Endothelial cell of umbilical vein (primary cell): ENCODE data around the gene KLF15. TPM values are rescaled to one million over a fixed set of nuclear protein-coding genes. Genes with fewer than 3 reads are reported as not detected.

Experiments used
- BruUV-seq: library from RNA; stranded (reverse); fragments of 400-500 nt; replicated peaks from 2 replicates; lab custom pipeline; 2021; lab: Mats Ljungman, UMichigan
- CTCF ChIA-PET: fragments of 300-600, 350-600 bp; sonication (Branson Sonifier 250); formaldehyde crosslinking; loops from one replicate; lab custom pipeline; 2021; ENCODE audit warnings: antibody characterized with exemption, inconsistent platforms; lab: Charles Lee
- POLR2A ChIA-PET: fragments of 300-600, 350-600 bp; sonication (Branson Sonifier 250); formaldehyde crosslinking; loops from one replicate; lab custom pipeline; 2021; ENCODE audit warnings: antibody characterized with exemption, inconsistent platforms; lab: Charles Lee
- DNase-seq: peaks from one replicate; pipeline ENCODE4 v3.0.0-alpha.2; 2011; ENCODE audit warnings: low read depth, low spot score
- FAIRE-seq: peaks from 2 replicates; lab custom pipeline; 2011; peaks lifted over from hg19 to GRCh38; lab: Jason Lieb, UNC
- H2AFZ ChIP-seq: 2 replicates; pipeline ENCODE4 v1.6.0; 2012; ENCODE audit warnings: low read depth, low read length, control low read depth, inconsistent platforms
- H3K27ac ChIP-seq: 2 replicates; pipeline ENCODE4 v1.5.1; 2011; ENCODE audit warnings: low read depth, mild to moderate bottlenecking, control low read depth, low read length, moderate library complexity; ENCODE audit not compliant: insufficient read depth
- H3K27me3 ChIP-seq, 2 experiments: 2 replicates each; pipeline versions ENCODE4 v1.6.0 to v1.6.1; 2011; ENCODE audit warnings: low read length in 2 of 2, mixed read lengths in 1 of 2; ENCODE audit not compliant: control insufficient read depth in 2 of 2, insufficient read depth in 2 of 2
- H3K36me3 ChIP-seq, 2 experiments: 2 replicates in 1 of 2; 3 replicates in 1 of 2; pipeline ENCODE4 v1.5.1; 2011; ENCODE audit warnings: low read length in 2 of 2, mild to moderate bottlenecking in 1 of 2, moderate library complexity in 1 of 2; ENCODE audit not compliant: control insufficient read depth in 2 of 2, insufficient read depth in 2 of 2; ENCODE audit errors: extremely low read depth in 1 of 2
- H3K4me1 ChIP-seq: 3 replicates; pipeline ENCODE4 v1.5.1; 2011; ENCODE audit warnings: mild to moderate bottlenecking, low read length; ENCODE audit not compliant: control insufficient read depth, insufficient read depth; ENCODE audit errors: extremely low read depth
- H3K4me2 ChIP-seq: 2 replicates; pipeline ENCODE4 v1.6.1; 2011; ENCODE audit warnings: low read length, control low read depth, mixed read lengths; ENCODE audit not compliant: insufficient read depth
- H3K4me3 ChIP-seq, 3 experiments: fragments of 200-600 bp in 1 of 3; sonication (generic), shearing (Covaris generic) in 1 of 3; replicated peaks in 1 of 3; 2 replicates each; pipeline ENCODE4 v1.5.1; 2011 to 2016; ENCODE audit warnings: control low read depth in 3 of 3, low read length in 3 of 3, mild to moderate bottlenecking in 2 of 3, inconsistent platforms in 1 of 3, low read depth in 1 of 3, moderate library complexity in 1 of 3; ENCODE audit not compliant: insufficient read depth in 1 of 3
- H3K79me2 ChIP-seq: 2 replicates; pipeline ENCODE4 v1.6.0; 2012; ENCODE audit warnings: low read length, inconsistent platforms; ENCODE audit not compliant: control insufficient read depth, insufficient read depth
- H3K9ac ChIP-seq: replicated peaks from 2 replicates; pipeline ENCODE3; 2011; ENCODE audit warnings: low read length, control low read depth; ENCODE audit not compliant: insufficient read depth; ENCODE audit errors: extremely low read depth
- H3K9me1 ChIP-seq: replicated peaks from 3 replicates; pipeline ENCODE4 v1.6.0; 2011; ENCODE audit warnings: mild to moderate bottlenecking, low read length; ENCODE audit not compliant: control insufficient read depth, insufficient read depth; ENCODE audit errors: extremely low read depth
- H3K9me3 ChIP-seq: replicated peaks from 2 replicates; pipeline ENCODE4 v1.5.1; 2012; ENCODE audit warnings: low read length, inconsistent platforms; ENCODE audit not compliant: control insufficient read depth, insufficient read depth
- H4K20me1 ChIP-seq: replicated peaks from 2 replicates; pipeline ENCODE3; 2011; ENCODE audit warnings: mild to moderate bottlenecking, low read length; ENCODE audit not compliant: control insufficient read depth, insufficient read depth; ENCODE audit errors: extremely low read depth
- CTCF ChIP-seq, 2 donors: IDR thresholded peaks; 1 replicate in 1 of 2; 2 replicates in 1 of 2; pipeline ENCODE4 v1.5.1; 2011; ENCODE audit warnings: low read length in 2 of 2, mild to moderate bottlenecking in 2 of 2, moderate library complexity in 2 of 2, control low read depth in 1 of 2, inconsistent platforms in 1 of 2, low read depth in 1 of 2; ENCODE audit not compliant: insufficient read depth in 1 of 2; ENCODE audit errors: extremely low read depth in 1 of 2
- EZH2 ChIP-seq: IDR thresholded peaks from 2 replicates; pipeline ENCODE4 v1.6.1; 2012; ENCODE audit warnings: borderline replicate concordance, low read depth, mild to moderate bottlenecking, moderate library complexity, low read length, inconsistent platforms; ENCODE audit not compliant: severe bottlenecking
- FOS ChIP-seq: IDR thresholded peaks from 2 replicates; pipeline ENCODE4 v1.6.1; 2011; ENCODE audit warnings: mild to moderate bottlenecking, low read length, moderate library complexity, borderline replicate concordance; ENCODE audit not compliant: insufficient read depth
- GATA2 ChIP-seq: IDR thresholded peaks from 2 replicates; pipeline ENCODE4 v1.7.0; 2011; ENCODE audit warnings: low read depth, mild to moderate bottlenecking, moderate library complexity, mixed read lengths, low read length; ENCODE audit not compliant: insufficient read length, insufficient read depth
- JUN ChIP-seq: IDR thresholded peaks from 2 replicates; pipeline ENCODE4 v1.6.1; 2011; ENCODE audit warnings: borderline replicate concordance, low read depth; ENCODE audit not compliant: insufficient read length, insufficient read depth
- MAX ChIP-seq: IDR thresholded peaks from 2 replicates; pipeline ENCODE4 v1.6.1; 2011; ENCODE audit not compliant: insufficient read depth, insufficient read length
- MYC ChIP-seq: IDR thresholded peaks from one replicate; pipeline ENCODE4 v1.6.1; 2011; ENCODE audit warnings: mild to moderate bottlenecking, low read depth, low read length
- POLR2A ChIP-seq: IDR thresholded peaks from 2 replicates; pipeline ENCODE4 v1.6.1; 2012; ENCODE audit warnings: low read depth, mild to moderate bottlenecking, control low read depth, low read length
- POLR2AphosphoS5 ChIP-seq: IDR thresholded peaks from 2 replicates; pipeline ENCODE4 v1.6.1; 2012; ENCODE audit warnings: low read depth, mild to moderate bottlenecking, control low read depth, low read length, moderate library complexity; ENCODE audit not compliant: insufficient read depth
- dilution Hi-C: fragments of 300-500 bp; cut with MboI; formaldehyde crosslinking; loops from one replicate; pipeline ENCODE4 v1.15.0; 2019; ENCODE audit warnings: low sequenced_read_pairs; ENCODE audit not compliant: extremely low pct_ligation_motif_present
- intact Hi-C: fragments of 100-400 bp; cut with micrococcal nuclease; formaldehyde crosslinking; loops from one replicate; pipeline ENCODE4 v1.10.0; 2022
- polyA plus RNA-seq, 4 experiments: library from polyadenylated mRNA; depleted of rRNA in 3 of 4; stranded (reverse) in 3 of 4; unstranded in 1 of 4; fragments of >200 nt; gene quantifications; 2 replicates each; pipeline versions ENCODE4 v1.2.1 to v1.2.3, GENCODE V29; 2011 to 2012; ENCODE audit warnings: missing spikeins in 1 of 4
- total RNA-seq: library from RNA; stranded (reverse); gene quantifications from 2 replicates; pipeline ENCODE4 v1.2.3, GENCODE V29; 2021

Gene KLF15
- total and polyA plus RNA-seq, 2 donors (not counting 3 experiments of a cell fraction or from before 2014, with no cell fraction given) = 2.2 to 3.0 TPM

- Histone ChIP-seq H3K4me3 (no peak overlapping the region), H3K27me3 (no peaks in the 10 kb centered on the region), H3K9me1 (no peaks in the 10 kb centered on the region), H3K9me3 (no peaks in the 10 kb centered on the region), H3K79me2 (no peaks in the 10 kb centered on the region), H3K9ac (no peak overlapping the region), H4K20me1 (no peaks in the 10 kb centered on the region), H2AFZ (no peak overlapping the region), H3K4me2 (no peak overlapping the region), H3K4me1 (no peaks in the 10 kb centered on the region), H3K36me3 (no peaks in the 10 kb centered on the region), H3K27ac (no peak overlapping the region)
- DNase-seq (no peak), FAIRE-seq (no peak)
- POLR2A ChIA-PET = no interaction called here
- CTCF ChIA-PET = no interaction called here
- BruUV-seq = no TSS peak
- intact Hi-C loops = no loop called here
- dilution Hi-C loops = no loop called here
- no peak for TF ChIP-seq FOS
- TF ChIP-seq POLR2AphosphoS5 = no peak
- TF ChIP-seq MYC = no peak
- TF ChIP-seq MAX = no peak
- no peak for TF ChIP-seq EZH2
- TF ChIP-seq POLR2A = no peak
- TF ChIP-seq GATA2 = no peak
- TF ChIP-seq JUN = no peak
- no peak for TF ChIP-seq CTCF (IDR thresholded peaks at IDR 0.05; ENCODE audit: extremely low read depth in 1 of 2, insufficient read depth in 1 of 2, low read depth in 1 of 2, low read length in 2 of 2)
Measured at GRCh38 chr3:126341755-126342150, 15.5 kb downstream of the KLF15 start.
